Keratinocyte (primary cell): ENCODE measurements around the gene PKD2. TPM values are rescaled to one million over a fixed set of nuclear protein-coding genes. Genes with fewer than 3 reads are reported as not detected.

Experiments used
- DNase-seq: peaks from one replicate; pipeline ENCODE4 v3.0.0-alpha.2; 2011; ENCODE audit warnings: low read depth, missing footprints, low spot score
- FAIRE-seq: peaks from 2 replicates; lab custom pipeline; 2011; peaks lifted over from hg19 to GRCh38; lab: Jason Lieb, UNC
- H2AFZ ChIP-seq: 2 replicates; pipeline ENCODE4 v1.6.0; 2012; ENCODE audit warnings: low read length, control low read depth, inconsistent platforms; ENCODE audit not compliant: control insufficient read depth
- H3K27ac ChIP-seq: 2 replicates; pipeline ENCODE4 v1.5.1; 2011; ENCODE audit warnings: low read length; ENCODE audit not compliant: control insufficient read depth, insufficient read depth
- H3K27me3 ChIP-seq: 3 replicates; pipeline ENCODE4 v1.6.0; 2011; ENCODE audit warnings: low read length; ENCODE audit not compliant: control insufficient read depth, insufficient read depth; ENCODE audit errors: extremely low read depth
- H3K36me3 ChIP-seq, 2 experiments: 2 replicates in 1 of 2; 3 replicates in 1 of 2; pipeline ENCODE4 v1.5.1; 2011; ENCODE audit warnings: low read length in 2 of 2, mild to moderate bottlenecking in 1 of 2; ENCODE audit not compliant: control insufficient read depth in 2 of 2, insufficient read depth in 2 of 2; ENCODE audit errors: extremely low read depth in 1 of 2
- H3K4me1 ChIP-seq: 3 replicates; pipeline ENCODE4 v1.5.1; 2011; ENCODE audit warnings: low read length; ENCODE audit not compliant: control insufficient read depth, insufficient read depth; ENCODE audit errors: extremely low read depth
- H3K4me2 ChIP-seq: 3 replicates; pipeline ENCODE4 v1.6.0; 2011; ENCODE audit warnings: low read depth, low read length; ENCODE audit not compliant: control insufficient read depth, insufficient read depth; ENCODE audit errors: extremely low read depth
- H3K4me3 ChIP-seq, 3 experiments: fragments of 200-600 bp in 1 of 3; sonication (generic) in 1 of 3; 2 replicates in 2 of 3; 3 replicates in 1 of 3; pipeline ENCODE4 v1.5.1; 2011 to 2016; ENCODE audit warnings: low read length in 3 of 3, mild to moderate bottlenecking in 3 of 3, control low read depth in 2 of 3, inconsistent platforms in 1 of 3, low read depth in 1 of 3, mixed read lengths in 1 of 3, mixed run types in 1 of 3, moderate library complexity in 1 of 3; ENCODE audit not compliant: control insufficient read depth in 2 of 3, insufficient read depth in 2 of 3; ENCODE audit errors: extremely low read depth in 1 of 3
- H3K79me2 ChIP-seq: 2 replicates; pipeline ENCODE4 v1.6.0; 2012; ENCODE audit warnings: low read length; ENCODE audit not compliant: control insufficient read depth, insufficient read depth
- H3K9ac ChIP-seq: 3 replicates; pipeline ENCODE4 v1.6.0; 2011; ENCODE audit warnings: low read length; ENCODE audit not compliant: control insufficient read depth, insufficient read depth; ENCODE audit errors: extremely low read depth
- H3K9me1 ChIP-seq: 3 replicates; pipeline ENCODE4 v1.6.0; 2011; ENCODE audit warnings: low read length; ENCODE audit not compliant: control insufficient read depth, insufficient read depth; ENCODE audit errors: extremely low read depth
- H3K9me3 ChIP-seq: 2 replicates; pipeline ENCODE4 v1.5.1; 2012; ENCODE audit warnings: low read depth, low read length; ENCODE audit not compliant: control insufficient read depth
- H4K20me1 ChIP-seq: 3 replicates; pipeline ENCODE4 v1.6.0; 2011; ENCODE audit warnings: low read length; ENCODE audit not compliant: control insufficient read depth, insufficient read depth; ENCODE audit errors: extremely low read depth
- EZH2 ChIP-seq: IDR thresholded peaks from one replicate; pipeline ENCODE4 v1.6.1; 2012; ENCODE audit warnings: inconsistent platforms, mild to moderate bottlenecking, low read length, moderate library complexity
- dilution Hi-C: fragments of 300-500 bp; cut with MboI; formaldehyde crosslinking; loops from one replicate; pipeline ENCODE4 v1.7.0; 2020; ENCODE audit warnings: low sequenced_read_pairs; ENCODE audit not compliant: extremely low pct_ligation_motif_present
- polyA plus RNA-seq, 5 experiments: library from polyadenylated mRNA; depleted of rRNA in 3 of 5; stranded (reverse) in 3 of 5; stranded (forward) in 1 of 5; unstranded in 1 of 5; fragments of >200 nt; gene quantifications; 1 replicate in 1 of 5; 2 replicates in 3 of 5; 3 replicates in 1 of 5; pipeline versions ENCODE4 v1.2.1 to v1.2.3, GENCODE V29; 2011 to 2012; ENCODE audit warnings: missing spikeins in 2 of 5, low read depth in 1 of 5, low replicate concordance in 1 of 5
- TF ChIP-seq, protein P1 (sequence below), 3 experiments: IDR thresholded peaks in 1 of 3; conservative IDR thresholded peaks in 1 of 3; optimal IDR thresholded peaks in 1 of 3; 2 replicates in 2 of 3; 3 replicates in 1 of 3; pipeline versions ENCODE3 to v1.5.1; 2011; ENCODE audit warnings: low read length in 3 of 3, mild to moderate bottlenecking in 3 of 3, moderate library complexity in 2 of 3, control low read depth in 1 of 3, inconsistent platforms in 1 of 3; ENCODE audit not compliant: insufficient read depth in 2 of 3; ENCODE audit errors: extremely low read depth in 1 of 3

The PKD2 gene
- polyA plus RNA-seq, 1 donor (not counting 4 experiments of a cell fraction or from before 2014, with no cell fraction given), result 21.5 TPM

DNA sequence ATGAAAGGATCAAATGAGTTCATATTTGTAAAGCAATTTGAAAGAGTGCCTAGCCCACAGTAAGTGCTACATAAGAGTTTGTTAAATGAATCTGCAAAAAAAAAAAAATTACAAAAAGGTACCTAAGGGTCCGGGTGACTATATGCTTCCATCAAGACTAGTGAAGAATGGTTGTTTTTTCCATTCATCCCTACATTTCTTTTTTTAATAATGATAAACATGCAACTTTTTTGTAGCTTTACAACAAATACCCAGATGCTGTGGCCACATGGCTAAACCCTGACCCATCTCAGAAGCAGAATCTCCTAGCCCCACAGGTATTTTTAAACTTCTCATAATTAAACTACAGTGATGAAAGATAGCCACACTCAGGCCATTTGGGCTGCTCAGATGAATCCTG is 27.6 kb upstream of the PKD2 start:
- DNase-seq, result no peak
- no peaks in the 10 kb centered on the region for H4K20me1 ChIP-seq
- no peak overlapping the region for H3K4me2 ChIP-seq
- H3K27me3 ChIP-seq, result no peaks in the 10 kb centered on the region
- no peaks in the 10 kb centered on the region for H3K9me1 ChIP-seq
- no peaks in the 10 kb centered on the region for H3K79me2 ChIP-seq
- no peak for FAIRE-seq
- H3K4me1 ChIP-seq, result peaks cover 3% of the 10 kb centered on the region
- TF ChIP-seq, protein P1, sequence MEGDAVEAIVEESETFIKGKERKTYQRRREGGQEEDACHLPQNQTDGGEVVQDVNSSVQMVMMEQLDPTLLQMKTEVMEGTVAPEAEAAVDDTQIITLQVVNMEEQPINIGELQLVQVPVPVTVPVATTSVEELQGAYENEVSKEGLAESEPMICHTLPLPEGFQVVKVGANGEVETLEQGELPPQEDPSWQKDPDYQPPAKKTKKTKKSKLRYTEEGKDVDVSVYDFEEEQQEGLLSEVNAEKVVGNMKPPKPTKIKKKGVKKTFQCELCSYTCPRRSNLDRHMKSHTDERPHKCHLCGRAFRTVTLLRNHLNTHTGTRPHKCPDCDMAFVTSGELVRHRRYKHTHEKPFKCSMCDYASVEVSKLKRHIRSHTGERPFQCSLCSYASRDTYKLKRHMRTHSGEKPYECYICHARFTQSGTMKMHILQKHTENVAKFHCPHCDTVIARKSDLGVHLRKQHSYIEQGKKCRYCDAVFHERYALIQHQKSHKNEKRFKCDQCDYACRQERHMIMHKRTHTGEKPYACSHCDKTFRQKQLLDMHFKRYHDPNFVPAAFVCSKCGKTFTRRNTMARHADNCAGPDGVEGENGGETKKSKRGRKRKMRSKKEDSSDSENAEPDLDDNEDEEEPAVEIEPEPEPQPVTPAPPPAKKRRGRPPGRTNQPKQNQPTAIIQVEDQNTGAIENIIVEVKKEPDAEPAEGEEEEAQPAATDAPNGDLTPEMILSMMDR (optimal IDR thresholded peaks at IDR 0.05 in 1 of 3, IDR thresholded peaks at IDR 0.05 in 1 of 3, conservative IDR thresholded peaks at IDR 0.05 in 1 of 3; ENCODE audit: extremely low read depth in 1 of 3, insufficient read depth in 2 of 3, low read length in 3 of 3), result no peak
- no peak for TF ChIP-seq EZH2
- no peaks in the 10 kb centered on the region for H3K36me3 ChIP-seq
- dilution Hi-C loops, result no loop called here
- no peak overlapping the region for H3K4me3 ChIP-seq
- H3K27ac ChIP-seq, result no peak overlapping the region
- no peaks in the 10 kb centered on the region for H3K9me3 ChIP-seq
- no peak overlapping the region for H2AFZ ChIP-seq
- no peak overlapping the region for H3K9ac ChIP-seq

DNA sequence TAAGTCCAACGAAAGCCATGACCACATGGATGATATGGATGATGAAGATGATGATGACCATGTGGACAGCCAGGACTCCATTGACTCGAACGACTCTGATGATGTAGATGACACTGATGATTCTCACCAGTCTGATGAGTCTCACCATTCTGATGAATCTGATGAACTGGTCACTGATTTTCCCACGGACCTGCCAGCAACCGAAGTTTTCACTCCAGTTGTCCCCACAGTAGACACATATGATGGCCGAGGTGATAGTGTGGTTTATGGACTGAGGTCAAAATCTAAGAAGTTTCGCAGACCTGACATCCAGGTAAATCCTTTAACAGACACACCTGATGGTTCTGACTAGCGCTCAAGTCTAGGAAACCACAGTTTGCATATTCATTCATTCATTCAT is 25.9 kb upstream of the PKD2 start:
- Histone ChIP-seq H3K79me2 (no peaks in the 10 kb centered on the region), H3K36me3 (no peaks in the 10 kb centered on the region), H3K9ac (no peak overlapping the region), H3K9me1 (no peaks in the 10 kb centered on the region), H3K27me3 (no peaks in the 10 kb centered on the region), H2AFZ (no peak overlapping the region), H3K27ac (no peak overlapping the region), H3K4me1 (no peaks in the 10 kb centered on the region), H3K9me3 (no peaks in the 10 kb centered on the region), H4K20me1 (no peaks in the 10 kb centered on the region), H3K4me3 (no peak overlapping the region), H3K4me2 (no peak overlapping the region)
- DNase-seq (no peak), FAIRE-seq (no peak)
- no peak for TF ChIP-seq EZH2
- TF ChIP-seq, protein P1 (optimal IDR thresholded peaks at IDR 0.05 in 1 of 3, IDR thresholded peaks at IDR 0.05 in 1 of 3, conservative IDR thresholded peaks at IDR 0.05 in 1 of 3; ENCODE audit: extremely low read depth in 1 of 3, insufficient read depth in 2 of 3, low read length in 3 of 3), result no peak
- dilution Hi-C loops, result no loop called here
